ENCODE data around the gene SPTBN1.
"Not testable (repeated sequence)": the region's sequence is repeated elsewhere in the genome, so short reads cannot be mapped to it uniquely, and the experiment has no call there.

Gene SPTBN1

GRCh38 chr2:54526226-54526879 is 70.2 kb downstream of the SPTBN1 start:
- no peak for DNase-seq

DNA sequence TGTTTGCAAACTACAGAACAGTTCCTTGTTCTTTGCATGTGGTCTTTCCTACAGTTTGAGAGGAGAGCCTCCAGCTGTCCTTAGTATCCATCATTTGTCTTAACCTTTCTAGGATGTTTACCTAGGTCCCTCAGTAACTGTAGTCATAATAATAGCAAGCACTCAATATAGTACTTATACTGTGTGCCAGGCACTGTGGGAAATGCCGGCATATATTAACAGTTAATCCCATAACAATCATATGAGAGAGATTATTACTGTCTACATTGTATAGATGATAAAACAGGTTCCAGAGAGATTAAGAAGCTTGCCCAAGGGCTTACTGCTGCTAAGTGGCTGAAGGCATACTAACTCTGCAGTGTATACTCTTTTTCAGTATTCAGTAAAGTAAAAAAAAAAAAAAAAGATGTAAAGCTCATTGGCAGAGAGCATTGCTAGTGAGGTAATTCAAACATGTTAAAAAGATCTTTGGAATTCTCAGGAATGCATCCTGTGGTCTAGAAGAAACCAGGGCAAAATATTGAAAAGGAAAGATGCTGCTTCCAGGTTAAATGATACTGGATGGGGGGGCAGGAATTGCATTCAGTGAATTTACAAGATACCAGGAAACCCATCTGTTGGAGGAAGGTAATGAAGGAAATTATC is 72.3 kb downstream of the SPTBN1 start:
- no peaks in the 10 kb centered on the region for H3K9me3 Mint-ChIP-seq
- H3K27me3 Mint-ChIP-seq, result no peaks in the 10 kb centered on the region
- H3K27ac Mint-ChIP-seq, result no peak overlapping the region
- H3K4me3 Mint-ChIP-seq, result no peak overlapping the region
- DNase-seq (no peak), ATAC-seq (replicated peaks) (no peak)
- peaks cover 15 to 22% of the 10 kb centered on the region in 2 donors for H3K4me1 Mint-ChIP-seq
- no peaks in the 10 kb centered on the region for H3K36me3 Mint-ChIP-seq

More at GRCh38 chr2:54526226-54526879, 70.2 kb downstream of the SPTBN1 start:
- Mint-ChIP-seq H3K9me3 (no peaks in the 10 kb centered on the region), H3K27me3 (no peaks in the 10 kb centered on the region), H3K27ac (no peak overlapping the region), H3K4me1 (peaks cover 12 to 27% of the 10 kb centered on the region in 2 donors), H3K4me3 (no peak overlapping the region), H3K36me3 (no peaks in the 10 kb centered on the region)
- ATAC-seq (replicated peaks), result no peak

- H3K27ac Mint-ChIP-seq, H3K27me3 Mint-ChIP-seq: not testable (repeated sequence)
Measured at GRCh38 chr2:54529518-54529917, 73.4 kb downstream of the SPTBN1 start.

GRCh38 chr2:54529935-54530334 is 73.8 kb downstream of the SPTBN1 start:
- DNase-seq, result no peak
- no peak overlapping the region for H3K27ac Mint-ChIP-seq
- no peaks in the 10 kb centered on the region for H3K9me3 Mint-ChIP-seq
- H3K4me1 Mint-ChIP-seq, result peaks cover 12 to 23% of the 10 kb centered on the region in 2 donors
- ATAC-seq (replicated peaks), result no peak
- H3K36me3 Mint-ChIP-seq, result no peaks in the 10 kb centered on the region
- no peaks in the 10 kb centered on the region for H3K27me3 Mint-ChIP-seq
- H3K4me3 Mint-ChIP-seq, result no peak overlapping the region

More at GRCh38 chr2:54529518-54529917, 73.4 kb downstream of the SPTBN1 start:
- not testable (repeated sequence) for H3K36me3 Mint-ChIP-seq; H3K9me3 Mint-ChIP-seq; DNase-seq; H3K4me3 Mint-ChIP-seq; ATAC-seq (replicated peaks)
- peaks cover 12 to 23% of the 10 kb centered on the region in 2 donors for H3K4me1 Mint-ChIP-seq

DNA sequence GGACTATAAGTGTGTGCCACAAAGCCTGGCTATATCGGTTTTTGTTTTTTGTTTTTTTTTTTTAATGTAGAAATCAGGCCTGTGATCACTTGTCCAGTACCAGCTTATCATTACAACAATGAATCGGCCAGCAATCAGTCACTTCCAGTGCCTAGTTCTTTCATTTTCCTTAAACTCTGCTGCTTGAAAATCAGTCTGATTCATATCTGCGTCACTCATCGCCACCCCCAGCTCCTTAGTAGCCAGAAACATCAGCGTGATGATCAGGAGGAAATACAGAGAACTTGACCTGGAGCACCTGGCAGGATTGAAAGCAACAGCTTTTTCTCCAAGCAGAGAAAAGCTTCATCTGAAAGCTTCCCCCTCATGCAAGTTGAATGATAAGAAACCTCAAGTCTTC is 75.4 kb downstream of the SPTBN1 start:
- Mint-ChIP-seq H3K4me3 (no peak overlapping the region), H3K36me3 (no peaks in the 10 kb centered on the region), H3K4me1 (peaks cover 17 to 29% of the 10 kb centered on the region in 2 donors), H3K9me3 (no peaks in the 10 kb centered on the region), H3K27ac (no peak overlapping the region), H3K27me3 (no peaks in the 10 kb centered on the region)
- ATAC-seq (replicated peaks), result no peak
- no peak for DNase-seq

GRCh38 chr2:54534221-54534620 is 78.1 kb downstream of the SPTBN1 start:
- Mint-ChIP-seq H3K9me3 (no peaks in the 10 kb centered on the region), H3K36me3 (no peaks in the 10 kb centered on the region), H3K27ac (no peak overlapping the region), H3K4me1 (peaks cover 17 to 29% of the 10 kb centered on the region in 2 donors), H3K4me3 (no peak overlapping the region), H3K27me3 (no peaks in the 10 kb centered on the region)
- DNase-seq (no peak), ATAC-seq (replicated peaks) (no peak)

GRCh38 chr2:54534625-54535024 is 78.5 kb downstream of the SPTBN1 start:
- Mint-ChIP-seq H3K4me3 (no peak overlapping the region), H3K9me3 (no peaks in the 10 kb centered on the region), H3K36me3 (no peaks in the 10 kb centered on the region), H3K27me3 (no peaks in the 10 kb centered on the region), H3K4me1 (peaks cover 17 to 29% of the 10 kb centered on the region in 2 donors), H3K27ac (no peak overlapping the region)
- no peak for ATAC-seq (replicated peaks)
- DNase-seq, result no peak

- DNase-seq (no peak), ATAC-seq (replicated peaks) (peak; percentile 79 to 88)
- Mint-ChIP-seq H3K27ac (no peak overlapping the region), H3K9me3 (no peaks in the 10 kb centered on the region), H3K27me3 (no peaks in the 10 kb centered on the region), H3K36me3 (no peaks in the 10 kb centered on the region), H3K4me3 (no peak overlapping the region), H3K4me1 (peaks cover 17 to 29% of the 10 kb centered on the region in 2 donors)
Measured at GRCh38 chr2:54535599-54536195, 79.6 kb downstream of the SPTBN1 start.

DNA sequence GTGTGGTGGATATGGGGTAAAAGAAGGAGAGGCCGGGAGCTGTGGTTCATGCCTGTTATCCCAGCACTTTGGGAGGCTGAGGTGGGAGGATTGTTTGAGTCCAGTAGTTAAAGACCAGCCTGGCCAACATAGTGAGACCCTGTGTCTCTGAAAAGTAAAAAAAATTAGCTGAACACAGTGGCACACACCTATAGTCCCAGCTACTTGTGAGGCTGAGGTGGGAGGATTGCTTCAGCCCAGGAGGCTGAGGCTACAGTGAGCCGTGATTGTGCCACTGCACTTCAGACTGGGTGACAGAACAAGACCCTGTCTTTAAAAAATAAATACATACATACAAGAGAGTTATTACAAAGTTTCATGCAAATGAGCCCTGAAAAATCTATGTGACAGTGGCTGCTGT is 80.6 kb downstream of the SPTBN1 start:
- DNase-seq, result no peak
- no peak for ATAC-seq (replicated peaks)
- Mint-ChIP-seq H3K4me3 (no peak overlapping the region), H3K27me3 (no peaks in the 10 kb centered on the region), H3K27ac (no peak overlapping the region), H3K4me1 (peaks cover 17 to 29% of the 10 kb centered on the region in 2 donors), H3K36me3 (no peaks in the 10 kb centered on the region), H3K9me3 (no peaks in the 10 kb centered on the region)

DNA sequence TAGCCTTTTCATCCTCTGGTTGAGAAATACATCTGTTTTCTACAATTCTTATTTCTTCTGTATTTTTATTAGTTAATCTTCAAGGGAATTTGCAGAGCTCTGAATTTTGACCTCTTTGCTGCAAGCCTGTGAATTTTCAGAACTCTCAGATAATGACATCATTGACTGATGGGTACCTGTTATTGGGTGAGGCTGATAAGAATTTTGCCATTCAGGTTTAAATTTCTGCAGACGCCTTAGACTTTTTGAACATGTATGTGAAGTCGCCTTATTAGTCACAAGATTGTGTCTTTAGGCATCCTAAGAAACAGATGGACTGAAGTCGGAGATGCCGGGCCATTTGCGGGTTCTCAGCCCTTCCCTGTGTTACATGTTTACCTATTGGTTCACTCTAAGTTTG is 82.4 kb downstream of the SPTBN1 start:
- no peaks in the 10 kb centered on the region for H3K27me3 Mint-ChIP-seq
- peaks cover 10 to 20% of the 10 kb centered on the region in 2 donors for H3K4me1 Mint-ChIP-seq
- ATAC-seq (replicated peaks) (no peak), DNase-seq (no peak)
- H3K9me3 Mint-ChIP-seq, result no peaks in the 10 kb centered on the region
- H3K4me3 Mint-ChIP-seq, result no peak overlapping the region
- H3K36me3 Mint-ChIP-seq, result no peaks in the 10 kb centered on the region
- no peak overlapping the region for H3K27ac Mint-ChIP-seq

GRCh38 chr2:54539683-54540082 is 83.6 kb downstream of the SPTBN1 start:
- DNase-seq (no peak), ATAC-seq (replicated peaks) (no peak)
- no peaks in the 10 kb centered on the region for H3K9me3 Mint-ChIP-seq
- no peaks in the 10 kb centered on the region for H3K36me3 Mint-ChIP-seq
- H3K4me3 Mint-ChIP-seq, result no peak overlapping the region
- no peaks in the 10 kb centered on the region for H3K27me3 Mint-ChIP-seq
- H3K27ac Mint-ChIP-seq, result no peak overlapping the region
- H3K4me1 Mint-ChIP-seq, result peaks cover 10 to 13% of the 10 kb centered on the region in 2 donors

- Mint-ChIP-seq H3K27ac (no peak overlapping the region), H3K9me3 (no peaks in the 10 kb centered on the region), H3K4me3 (no peak overlapping the region), H3K36me3 (no peaks in the 10 kb centered on the region), H3K27me3 (no peaks in the 10 kb centered on the region), H3K4me1 (peaks cover 7 to 8% of the 10 kb centered on the region in 2 donors)
- no peak for DNase-seq
- no peak for ATAC-seq (replicated peaks)
Measured at GRCh38 chr2:54540194-54540593, 84.1 kb downstream of the SPTBN1 start.

DNA sequence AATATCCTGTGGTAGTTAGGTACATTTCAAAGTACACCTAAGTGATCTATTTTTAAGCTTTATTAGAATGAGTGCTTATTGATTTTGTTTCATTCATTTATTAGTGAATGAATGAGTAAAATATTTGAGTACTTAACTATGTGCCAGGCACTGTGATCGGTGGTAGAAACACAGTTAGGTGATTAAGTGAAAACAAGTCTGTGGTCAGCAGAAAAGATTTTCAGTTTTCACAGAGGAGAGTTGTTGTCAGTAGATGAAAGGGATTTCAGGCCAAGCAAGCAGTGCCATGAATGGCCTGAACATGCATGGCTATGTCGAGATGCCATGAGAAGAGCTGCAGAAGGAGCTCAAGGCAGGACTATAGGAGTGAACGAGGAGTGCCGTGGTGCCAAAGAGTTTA is 85.9 kb downstream of the SPTBN1 start:
- H3K27ac Mint-ChIP-seq, result no peak overlapping the region
- H3K36me3 Mint-ChIP-seq, result no peaks in the 10 kb centered on the region
- DNase-seq (no peak), ATAC-seq (replicated peaks) (no peak)
- no peak overlapping the region for H3K4me3 Mint-ChIP-seq
- H3K9me3 Mint-ChIP-seq, result no peaks in the 10 kb centered on the region
- H3K27me3 Mint-ChIP-seq, result no peaks in the 10 kb centered on the region
- H3K4me1 Mint-ChIP-seq, result peaks cover 3 to 12% of the 10 kb centered on the region in 2 donors

GRCh38 chr2:54543733-54544396 is 87.7 kb downstream of the SPTBN1 start:
- ATAC-seq (replicated peaks) (peak; percentile 51 to 67), DNase-seq (no peak)
- H3K27ac Mint-ChIP-seq, result peak overlapping the region; percentile 59
- peaks cover 5 to 17% of the 10 kb centered on the region in 2 donors for H3K4me1 Mint-ChIP-seq
- no peaks in the 10 kb centered on the region for H3K9me3 Mint-ChIP-seq
- no peak overlapping the region for H3K4me3 Mint-ChIP-seq
- H3K27me3 Mint-ChIP-seq, result no peaks in the 10 kb centered on the region
- no peaks in the 10 kb centered on the region for H3K36me3 Mint-ChIP-seq

Data from stimulated activated naive B cell treated with anti-CD40 and anti-IgM and Interleukin-4, amounts not matched to agents 10 μg/mL and 1 μg/mL and 100 μg/mL, for 72 hours (primary cell).